ENCODE results near the gene GRSF1. TPM values are rescaled to one million over a fixed set of nuclear protein-coding genes. Genes with fewer than 3 reads are reported as not detected.

Gene GRSF1
- polyA plus RNA-seq, 1 of the 3 experiments (the other 2 are of a cell fraction), result 44.2 TPM

DNA sequence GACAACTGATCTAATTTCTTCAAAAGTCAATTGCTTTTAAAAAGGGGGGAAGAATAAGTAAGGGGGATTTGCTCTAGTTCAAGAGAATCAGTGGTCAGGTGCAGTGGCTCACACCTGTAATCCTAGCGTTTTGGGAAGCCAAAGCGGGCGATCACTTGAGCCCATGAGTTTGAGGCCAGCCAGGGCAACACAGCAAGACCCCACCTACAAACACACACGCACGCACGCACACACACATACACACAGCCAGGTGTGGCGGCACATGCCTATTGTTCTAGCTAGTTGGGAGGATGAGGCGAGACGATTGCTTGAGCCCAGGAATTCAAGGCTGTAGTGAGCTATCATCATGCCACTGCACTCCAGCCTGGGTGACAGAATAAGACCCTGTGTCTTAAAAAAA lies 9.6 kb downstream of the GRSF1 start:
- Histone ChIP-seq H3K36me3 (replicated peaks in 1 of 2; ENCODE audit: control insufficient read depth in 1 of 2, insufficient read depth in 2 of 2, low read length in 1 of 2) (peaks cover 43 to 84% of the 10 kb centered on the region in 2 experiments), H3K9ac (no peak overlapping the region), H3K4me2 (no peak overlapping the region), H3K9me3 (no peaks in the 10 kb centered on the region), H3K4me1 (ENCODE audit: control insufficient read depth in 1 of 2, insufficient read depth in 2 of 2, low read depth in 1 of 2, low read length in 1 of 2) (no peaks in the 10 kb centered on the region), H3K27ac (ENCODE audit: low read depth in 2 of 2, low read length in 1 of 2) (no peak overlapping the region), H3F3A (replicated peaks; ENCODE audit: insufficient read depth) (peaks cover 5% of the 10 kb centered on the region), H3K9me2 (no peaks in the 10 kb centered on the region), H3K4me3 (ENCODE audit: low read depth in 2 of 2, low read length in 1 of 2) (no peak overlapping the region), H4K20me1 (ENCODE audit: insufficient read depth) (peaks cover 21% of the 10 kb centered on the region), H3K27me3 (ENCODE audit: insufficient read depth) (no peaks in the 10 kb centered on the region), H2AFZ (ENCODE audit: low read depth) (no peak overlapping the region), H3K79me2 (ENCODE audit: insufficient read depth) (peaks cover 82% of the 10 kb centered on the region)
- ChIA-PET POLR2A (no interaction called here), CTCF (no interaction called here)
- WGBS (ENCODE audit: low lambda C conversion rate), result 100% methylated on average over 6 of the region's 9 CpGs
- DNase-seq, result no peak
- TF ChIP-seq CHD2 (IDR thresholded peaks at IDR 0.05; ENCODE audit: low read length, partially characterized antibody) (no peak), RAD21 (IDR thresholded peaks at IDR 0.05; ENCODE audit: low read length) (no peak), FOSL2 (IDR thresholded peaks at IDR 0.05; ENCODE audit: borderline replicate concordance, low read depth) (no peak), EZH2phosphoT487 (IDR thresholded peaks at IDR 0.05; ENCODE audit: borderline replicate concordance, low read depth) (no peak), RFX5 (IDR thresholded peaks at IDR 0.05; ENCODE audit: low read length) (no peak)

DNA sequence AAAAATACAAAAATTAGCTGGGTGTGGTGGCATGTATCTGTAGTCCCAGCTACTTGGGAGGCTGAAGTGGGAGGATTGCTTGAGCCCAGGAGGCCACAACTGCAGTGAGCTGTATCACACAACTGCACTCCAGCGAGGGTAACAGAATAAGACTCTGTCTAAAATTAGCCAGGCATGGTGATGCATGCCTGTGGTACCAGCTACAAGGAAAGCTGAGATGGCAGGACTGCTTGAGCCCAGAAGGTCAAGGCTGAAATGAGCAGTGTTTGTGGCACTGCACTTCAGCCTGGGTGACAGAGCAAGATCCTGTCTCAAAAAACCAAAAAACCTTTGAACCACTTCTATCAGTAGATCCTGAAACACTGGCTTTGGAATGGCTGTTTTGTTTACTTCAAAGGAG lies 10.2 kb downstream of the GRSF1 start:
- Histone ChIP-seq H3K9me3 (no peaks in the 10 kb centered on the region), H3K27ac (ENCODE audit: low read depth in 2 of 2, low read length in 1 of 2) (no peak overlapping the region), H3K4me3 (ENCODE audit: low read depth in 2 of 2, low read length in 1 of 2) (no peak overlapping the region), H3F3A (replicated peaks; ENCODE audit: insufficient read depth) (peaks cover 5% of the 10 kb centered on the region), H4K20me1 (ENCODE audit: insufficient read depth) (peaks cover 15% of the 10 kb centered on the region), H2AFZ (ENCODE audit: low read depth) (no peak overlapping the region), H3K4me1 (ENCODE audit: control insufficient read depth in 1 of 2, insufficient read depth in 2 of 2, low read depth in 1 of 2, low read length in 1 of 2) (no peaks in the 10 kb centered on the region), H3K4me2 (no peak overlapping the region), H3K9me2 (no peaks in the 10 kb centered on the region), H3K27me3 (ENCODE audit: insufficient read depth) (no peaks in the 10 kb centered on the region), H3K79me2 (ENCODE audit: insufficient read depth) (peaks cover 77% of the 10 kb centered on the region), H3K9ac (no peak overlapping the region), H3K36me3 (replicated peaks in 1 of 2; ENCODE audit: control insufficient read depth in 1 of 2, insufficient read depth in 2 of 2, low read length in 1 of 2) (peaks cover 46 to 86% of the 10 kb centered on the region in 2 experiments)
- WGBS (ENCODE audit: low lambda C conversion rate), result 90% methylated on average over 1 of the region's 1 CpG
- DNase-seq, result no peak
- ChIA-PET CTCF (no interaction called here), POLR2A (no interaction called here)
- TF ChIP-seq SMC3 (IDR thresholded peaks at IDR 0.05; ENCODE audit: low read depth, low read length) (no peak), NRF1 (IDR thresholded peaks at IDR 0.05; ENCODE audit: low read depth, low read length) (no peak), MXI1 (IDR thresholded peaks at IDR 0.05; ENCODE audit: low read depth, low read length) (no peak), FOSL2 (IDR thresholded peaks at IDR 0.05; ENCODE audit: borderline replicate concordance, low read depth) (no peak), NFIC (IDR thresholded peaks at IDR 0.05; ENCODE audit: borderline replicate concordance) (no peak), EZH2phosphoT487 (IDR thresholded peaks at IDR 0.05; ENCODE audit: borderline replicate concordance, low read depth) (no peak), EP300 (IDR thresholded peaks at IDR 0.05; ENCODE audit: borderline replicate concordance in 1 of 2, low read depth in 1 of 2, low read length in 1 of 2) (no peak)

DNA sequence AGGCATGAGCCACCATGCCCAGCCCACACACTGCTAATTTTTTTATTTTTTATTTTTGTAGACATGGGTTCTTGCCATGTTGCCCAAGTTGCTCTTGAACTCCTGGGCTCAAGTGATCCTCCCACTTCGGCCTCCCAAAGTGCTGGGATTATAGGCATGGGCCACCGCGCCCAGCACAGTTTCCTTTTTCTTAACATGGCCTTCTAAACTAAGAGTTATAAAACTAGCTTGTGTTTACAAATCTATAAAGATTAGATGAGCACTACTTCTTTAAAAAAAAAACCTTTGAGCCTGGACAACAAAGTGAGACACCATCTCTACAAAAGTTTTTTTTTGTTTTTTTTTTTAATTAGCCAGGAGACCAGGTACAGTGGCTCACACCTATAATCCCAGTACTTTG lies 10.7 kb downstream of the GRSF1 start:
- no peaks in the 10 kb centered on the region for H3K27me3 ChIP-seq (ENCODE audit: insufficient read depth)
- no peaks in the 10 kb centered on the region for H3K4me1 ChIP-seq (ENCODE audit: control insufficient read depth in 1 of 2, insufficient read depth in 2 of 2, low read depth in 1 of 2, low read length in 1 of 2)
- H4K20me1 ChIP-seq (ENCODE audit: insufficient read depth), result peaks cover 12% of the 10 kb centered on the region
- no peak overlapping the region for H3K9ac ChIP-seq
- no peak for DNase-seq
- H3K4me3 ChIP-seq (ENCODE audit: low read depth in 2 of 2, low read length in 1 of 2), result no peak overlapping the region
- WGBS (ENCODE audit: low lambda C conversion rate), result 95% methylated on average over 3 of the region's 3 CpGs
- H3K79me2 ChIP-seq (ENCODE audit: insufficient read depth), result peaks cover 75% of the 10 kb centered on the region
- CTCF ChIA-PET, result no interaction called here
- POLR2A ChIA-PET, result no interaction called here
- no peaks in the 10 kb centered on the region for H3K9me2 ChIP-seq
- peaks cover 43 to 89% of the 10 kb centered on the region in 2 experiments for H3K36me3 ChIP-seq (replicated peaks in 1 of 2; ENCODE audit: control insufficient read depth in 1 of 2, insufficient read depth in 2 of 2, low read length in 1 of 2)
- H2AFZ ChIP-seq (ENCODE audit: low read depth), result no peak overlapping the region
- no peak overlapping the region for H3K4me2 ChIP-seq
- no peak overlapping the region for H3K27ac ChIP-seq (ENCODE audit: low read depth in 2 of 2, low read length in 1 of 2)
- H3F3A ChIP-seq (replicated peaks; ENCODE audit: insufficient read depth), result peaks cover 5% of the 10 kb centered on the region
- no peaks in the 10 kb centered on the region for H3K9me3 ChIP-seq
- TF ChIP-seq FOSL2 (IDR thresholded peaks at IDR 0.05; ENCODE audit: borderline replicate concordance, low read depth) (no peak), FOXJ3 (CRISPR knock-in tag; IDR thresholded peaks at IDR 0.05) (no peak), FOXM1 (IDR thresholded peaks at IDR 0.05; ENCODE audit: low read depth) (no peak), EZH2phosphoT487 (IDR thresholded peaks at IDR 0.05; ENCODE audit: borderline replicate concordance, low read depth) (no peak), GATA2 (CRISPR knock-in tag; IDR thresholded peaks at IDR 0.05) (no peak), RCOR1 (IDR thresholded peaks at IDR 0.05; ENCODE audit: low read length) (no peak), POLR2AphosphoS5 (IDR thresholded peaks at IDR 0.05; ENCODE audit: low read depth, low read length) (no peak), RFX5 (IDR thresholded peaks at IDR 0.05; ENCODE audit: low read length) (no peak), MXI1 (IDR thresholded peaks at IDR 0.05; ENCODE audit: low read depth, low read length) (no peak), GABPA (IDR thresholded peaks at IDR 0.05; ENCODE audit: low read depth) (no peak), JUND (IDR thresholded peaks at IDR 0.05) (no peak), SMC3 (IDR thresholded peaks at IDR 0.05; ENCODE audit: low read depth, low read length) (no peak), NFIC (IDR thresholded peaks at IDR 0.05; ENCODE audit: borderline replicate concordance) (no peak), CHD2 (IDR thresholded peaks at IDR 0.05; ENCODE audit: low read length, partially characterized antibody) (no peak)
- TF ChIP-seq, protein P1, sequence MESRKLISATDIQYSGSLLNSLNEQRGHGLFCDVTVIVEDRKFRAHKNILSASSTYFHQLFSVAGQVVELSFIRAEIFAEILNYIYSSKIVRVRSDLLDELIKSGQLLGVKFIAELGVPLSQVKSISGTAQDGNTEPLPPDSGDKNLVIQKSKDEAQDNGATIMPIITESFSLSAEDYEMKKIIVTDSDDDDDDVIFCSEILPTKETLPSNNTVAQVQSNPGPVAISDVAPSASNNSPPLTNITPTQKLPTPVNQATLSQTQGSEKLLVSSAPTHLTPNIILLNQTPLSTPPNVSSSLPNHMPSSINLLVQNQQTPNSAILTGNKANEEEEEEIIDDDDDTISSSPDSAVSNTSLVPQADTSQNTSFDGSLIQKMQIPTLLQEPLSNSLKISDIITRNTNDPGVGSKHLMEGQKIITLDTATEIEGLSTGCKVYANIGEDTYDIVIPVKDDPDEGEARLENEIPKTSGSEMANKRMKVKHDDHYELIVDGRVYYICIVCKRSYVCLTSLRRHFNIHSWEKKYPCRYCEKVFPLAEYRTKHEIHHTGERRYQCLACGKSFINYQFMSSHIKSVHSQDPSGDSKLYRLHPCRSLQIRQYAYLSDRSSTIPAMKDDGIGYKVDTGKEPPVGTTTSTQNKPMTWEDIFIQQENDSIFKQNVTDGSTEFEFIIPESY (IDR thresholded peaks at IDR 0.05; ENCODE audit: borderline replicate concordance, low read depth), result no peak
- TF ChIP-seq, protein P2, sequence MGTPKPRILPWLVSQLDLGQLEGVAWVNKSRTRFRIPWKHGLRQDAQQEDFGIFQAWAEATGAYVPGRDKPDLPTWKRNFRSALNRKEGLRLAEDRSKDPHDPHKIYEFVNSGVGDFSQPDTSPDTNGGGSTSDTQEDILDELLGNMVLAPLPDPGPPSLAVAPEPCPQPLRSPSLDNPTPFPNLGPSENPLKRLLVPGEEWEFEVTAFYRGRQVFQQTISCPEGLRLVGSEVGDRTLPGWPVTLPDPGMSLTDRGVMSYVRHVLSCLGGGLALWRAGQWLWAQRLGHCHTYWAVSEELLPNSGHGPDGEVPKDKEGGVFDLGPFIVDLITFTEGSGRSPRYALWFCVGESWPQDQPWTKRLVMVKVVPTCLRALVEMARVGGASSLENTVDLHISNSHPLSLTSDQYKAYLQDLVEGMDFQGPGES (IDR thresholded peaks at IDR 0.05; ENCODE audit: low read depth, low read length), result no peak

All from SK-N-SH (cell line).